Nucleus accumbens (tissue), 56 donors: ENCODE data around the gene KRTAP10-9.
"Not testable (repeated sequence)": the region's sequence is repeated elsewhere in the genome, so short reads cannot be mapped to it uniquely, and the experiment has no call there.

ENCODE experiments used
- DNase-seq, 56 donors: peaks; one replicate each; lab custom pipeline; 2025; lab: John Stamatoyannopoulos, UW

Gene KRTAP10-9

GRCh38 chr21:44613386-44614155 lies 13.3 kb upstream of the KRTAP10-9 start:
- no peak for DNase-seq

GRCh38 chr21:44614161-44614631 lies 12.7 kb upstream of the KRTAP10-9 start:
- no peak for DNase-seq

GRCh38 chr21:44614961-44615391 lies 11.9 kb upstream of the KRTAP10-9 start:
- no peak for DNase-seq

GRCh38 chr21:44615466-44615865 lies 11.4 kb upstream of the KRTAP10-9 start:
- no peak for DNase-seq

GRCh38 chr21:44615911-44616590 lies 10.8 kb upstream of the KRTAP10-9 start:
- no peak for DNase-seq

GRCh38 chr21:44616591-44616926 lies 10.3 kb upstream of the KRTAP10-9 start:
- no peak for DNase-seq

GRCh38 chr21:44617071-44617501 lies 9.8 kb upstream of the KRTAP10-9 start:
- no peak for DNase-seq

GRCh38 chr21:44618504-44618903 lies 8.4 kb upstream of the KRTAP10-9 start:
- peak in 1 of 56 donors; percentile 4 for DNase-seq

GRCh38 chr21:44618909-44619308 lies 8.0 kb upstream of the KRTAP10-9 start:
- DNase-seq, result no peak

- DNase-seq, result no peak
Observed at GRCh38 chr21:44619886-44620285, 7.0 kb upstream of the KRTAP10-9 start.

- no peak for DNase-seq
Observed at GRCh38 chr21:44623575-44623974, 3.3 kb upstream of the KRTAP10-9 start.

GRCh38 chr21:44625756-44626155 lies 1.1 kb upstream of the KRTAP10-9 start:
- DNase-seq, result no peak

GRCh38 chr21:44626262-44626661 lies 631 bp upstream of the KRTAP10-9 start:
- DNase-seq, result no peak

- not testable (repeated sequence) for DNase-seq
Observed at GRCh38 chr21:44627181-44627822, 409 bp downstream of the KRTAP10-9 start.

GRCh38 chr21:44627831-44628233 lies 939 bp downstream of the KRTAP10-9 start:
- DNase-seq, result not testable (repeated sequence)

- DNase-seq, result no peak
Observed at GRCh38 chr21:44628707-44629391, 2.0 kb downstream of the KRTAP10-9 start.

GRCh38 chr21:44630440-44630839 lies 3.5 kb downstream of the KRTAP10-9 start:
- DNase-seq, result no peak

- no peak for DNase-seq
Observed at GRCh38 chr21:44632067-44632466, 5.2 kb downstream of the KRTAP10-9 start.

GRCh38 chr21:44636209-44637017 lies 9.5 kb downstream of the KRTAP10-9 start:
- DNase-seq, result no peak
